PC-9 (cell line): ENCODE results near the gene TCHH.

Source experiments
- CTCF ChIP-seq: fragments of 200-600 bp; sonication (generic); conservative IDR thresholded peaks from 2 replicates; pipeline ENCODE4 v1.6.1; 2017; ENCODE audit warnings: mixed run types, antibody characterized with exemption, mild to moderate bottlenecking, moderate library complexity
- EZH2 ChIP-seq: fragments of 200-600 bp; sonication (generic); IDR thresholded peaks from 2 replicates; pipeline ENCODE4 v1.8.0; 2017; ENCODE audit warnings: antibody characterized with exemption, low read depth

- TF ChIP-seq EZH2 = no peak
- no peak for TF ChIP-seq CTCF
Observed at GRCh38 chr1:152160576-152160975, 45.3 kb upstream of the TCHH start.
